ENCODE results near the gene ZNF444.
"Not testable (repeated sequence)": the region's sequence is repeated elsewhere in the genome, so short reads cannot be mapped to it uniquely, and the experiment has no call there.

Gene ZNF444

GRCh38 chr19:56175861-56176307, 34.8 kb downstream of the ZNF444 start, which contains the start of gene GALP:
GALP (plus strand) TSS chr19:56176008; CDS start chr19:56177109, 1,101 bp downstream.
- DNase-seq (ENCODE audit: low read depth, low spot score): not testable (repeated sequence)

GRCh38 chr19:56176310-56176709, 35.2 kb downstream of the ZNF444 start:
- DNase-seq (ENCODE audit: low read depth, low spot score): not testable (repeated sequence)

- DNase-seq (ENCODE audit: low read depth, low spot score): no peak
Measured at GRCh38 chr19:56176881-56177280, 35.8 kb downstream of the ZNF444 start.

GRCh38 chr19:56177564-56178243, 36.6 kb downstream of the ZNF444 start:
- no peak for DNase-seq (ENCODE audit: low read depth, low spot score)

- DNase-seq (ENCODE audit: low read depth, low spot score): no peak
Measured at GRCh38 chr19:56189785-56190184, 48.7 kb downstream of the ZNF444 start.

- DNase-seq (ENCODE audit: low read depth, low spot score): no peak
Measured at GRCh38 chr19:56191115-56191514, 50.0 kb downstream of the ZNF444 start.

- no peak for DNase-seq (ENCODE audit: low read depth, low spot score)
Measured at GRCh38 chr19:56191711-56192110, 50.6 kb downstream of the ZNF444 start.

- DNase-seq (ENCODE audit: low read depth, low spot score): no peak
Measured at GRCh38 chr19:56193981-56194640, 53.0 kb downstream of the ZNF444 start.

- DNase-seq (ENCODE audit: low read depth, low spot score): not testable (repeated sequence)
Measured at GRCh38 chr19:56197646-56198045, 56.6 kb downstream of the ZNF444 start, which contains the start of gene ZSCAN5B. ZSCAN5B (minus strand) TSS chr19:56197783; CDS start chr19:56193052, 4,731 bp downstream.

GRCh38 chr19:56199687-56200086, 58.6 kb downstream of the ZNF444 start:
- no peak for DNase-seq (ENCODE audit: low read depth, low spot score)

GRCh38 chr19:56201973-56202372, 60.9 kb downstream of the ZNF444 start, which contains the start of gene ZSCAN5C:
ZSCAN5C (plus strand) TSS chr19:56202273; CDS start chr19:56205914, 3,641 bp downstream.
- DNase-seq (ENCODE audit: low read depth, low spot score): no peak

- not testable (repeated sequence) for DNase-seq (ENCODE audit: low read depth, low spot score)
Measured at GRCh38 chr19:56207581-56207980, 66.5 kb downstream of the ZNF444 start.

- DNase-seq (ENCODE audit: low read depth, low spot score): no peak
Measured at GRCh38 chr19:56209091-56209490, 68.0 kb downstream of the ZNF444 start.

- DNase-seq (ENCODE audit: low read depth, low spot score): not testable (repeated sequence)
Measured at GRCh38 chr19:56210036-56210435, 68.9 kb downstream of the ZNF444 start.
